Ovary (tissue), 10 donors: ENCODE measurements around the gene THUMPD3. TPM values are rescaled to one million over a fixed set of nuclear protein-coding genes. Genes with fewer than 3 reads are reported as not detected.

Source experiments
- DNase-seq, 5 donors: peaks; one replicate each; pipeline ENCODE4 v3.0.0-alpha.2; 2019 to 2020
- H3K27ac ChIP-seq, 2 donors: fragments of 200-600 bp; one replicate each; pipeline versions ENCODE4 v1.5.1 to v1.8.0; 2019 to 2022
- H3K27me3 ChIP-seq: fragments of 200-600 bp; one replicate; pipeline ENCODE4 v1.8.0; 2022
- H3K36me3 ChIP-seq: fragments of 200-600 bp; sonication (generic); one replicate; pipeline ENCODE4 v1.5.1; 2019
- H3K4me1 ChIP-seq: one replicate; pipeline ENCODE4 v1.8.1; 2013; ENCODE audit warnings: mild to moderate bottlenecking, moderate library complexity; ENCODE audit not compliant: insufficient read depth
- H3K4me3 ChIP-seq: fragments of 200-600 bp; sonication (generic); one replicate; pipeline ENCODE4 v1.5.1; 2017
- H3K9me3 ChIP-seq, 2 donors: fragments of 200-600 bp in 1 of 2; sonication (generic) in 1 of 2; one replicate each; pipeline versions ENCODE4 v1.5.1 to v1.8.1; 2013 to 2019; ENCODE audit warnings: mild to moderate bottlenecking in 1 of 2, moderate library complexity in 1 of 2
- CTCF ChIP-seq, 3 donors: fragments of 450-650 bp in 2 of 3; fragments of 200-600 bp in 1 of 3; IDR thresholded peaks; one replicate each; pipeline versions ENCODE4 v1.5.1 to v1.8.0; 2016 to 2022; ENCODE audit warnings: antibody characterized with exemption in 3 of 3, mild to moderate bottlenecking in 1 of 3
- EP300 ChIP-seq: sonication (generic); formaldehyde crosslinking; IDR thresholded peaks from one replicate; pipeline ENCODE4 v1.6.1; 2017; ENCODE audit warnings: antibody characterized with exemption
- POLR2A ChIP-seq: fragments of 450-650 bp; IDR thresholded peaks from one replicate; pipeline ENCODE4 v1.6.1; 2017; ENCODE audit warnings: antibody characterized with exemption, mild to moderate bottlenecking, moderate library complexity
- WGBS, 3 donors: extraction: QIAGEN DNeasy Blood & Tissue Kit in 1 of 3; methylation state at CpG; one replicate each; pipeline versions ENCODE4 v1.1.5 to v1.1.7; 2013 to 2017; 5-methylcytosine and 5-hydroxymethylcytosine counted together
- intact Hi-C, 4 donors: fragments of 100-400 bp; cut with DNase I; formaldehyde crosslinking; loops; one replicate each; pipeline versions ENCODE4 v1.11.0 to v1.15.1; 2022 to 2023
- long read RNA-seq, 3 donors: library from polyadenylated mRNA in 2 of 3; unstranded in 2 of 3; transcript quantifications; one replicate each; pipeline ENCODE4 v2.0.0 and lab custom pipeline, GENCODE V29; 2021 to 2026
- polyA plus RNA-seq, 2 donors: library from polyadenylated mRNA; stranded (reverse); fragments of 200-250 nt in 1 of 2; fragments of 350-450 nt in 1 of 2; fragmentation: Illumina TruSeq in 1 of 2; extraction: RNeasy Lipid Tissue Mini Kit (QIAGEN cat#74804) in 1 of 2; gene quantifications; one replicate each; pipeline ENCODE4 v1.2.3, GENCODE V29; 2013 to 2014
- total RNA-seq, 7 donors: library from RNA; depleted of rRNA in 2 of 7; stranded (reverse); fragments of >200 nt in 2 of 7; fragmentation: NEBNext Ultra II Directional in 3 of 7; extraction: Animal tissue kit (Norgen Biotek cat#: 25700) in 3 of 7; gene quantifications; one replicate each; pipeline versions ENCODE4 v1.1.0 to v1.2.4, GENCODE V29; 2016 to 2023
- donor health status: DM: no; HTN: no; CAD: no; lungs with moderate emphysema.
- donor health status: DM: no; HTN: no; CAD: no.
- donor health status: Bipolar disorder and iron deficiency.
- donor health status: DM: yes; HTN: yes; CAD: no.
- donor health status: DM: no; HTN: no; CAD: no.
- donor health status: DM: yes; HTN: yes; CAD: no.

THUMPD3 gene
- total RNA-seq = 10 to 100 TPM; 11.9 to 35.1 (median 27.8) TPM
- 10 to 100 TPM; 18.3 to 25.9 TPM for polyA plus RNA-seq
- long read RNA-seq, donor 1, transcript THUMPD3-206 (10 exons, 2,877 nt) = minor isoform, 10 of 38 reads
- long read RNA-seq, donor 1, transcript THUMPD3-201 (10 exons, 3,961 nt) = major isoform, 13 of 38 reads
- long read RNA-seq, donor 1, partial matches to known transcripts = 5 of 38 reads
- long read RNA-seq, donor 1, other reads (novel, unspliced or antisense) = 9 of 38 reads
- long read RNA-seq, donor 2, partial matches to known transcripts = 19 of 23 reads
- long read RNA-seq, donor 2, other reads (novel, unspliced or antisense) = 0 of 23 reads
- long read RNA-seq, donor 3, transcript THUMPD3-206 (10 exons, 2,877 nt) = minor isoform, 10 of 33 reads
- long read RNA-seq, donor 3, transcript THUMPD3-201 (10 exons, 3,961 nt) = major isoform, 15 of 33 reads
- long read RNA-seq, donor 3, partial matches to known transcripts = 1 of 33 reads
- long read RNA-seq, donor 3, other reads (novel, unspliced or antisense) = 6 of 33 reads

- WGBS, 3 donors = 0 to 4% (median 1%) methylated on average over 43 to 46 of the region's 46 CpGs
- peaks cover 7% of the 10 kb centered on the region for H3K4me1 ChIP-seq
Measured at GRCh38 chr3:9362731-9363530, at the start of gene THUMPD3. Gene THUMPD3, plus strand, starts transcription at chr3:9363054. Its CDS starts 2,015 bp downstream, at chr3:9365069.

GRCh38 chr3:9314796-9315195 lies 48.1 kb upstream of the THUMPD3 start:
- Histone ChIP-seq H3K36me3 (no peaks in the 10 kb centered on the region), H3K27ac (no peak overlapping the region), H3K4me1 (no peaks in the 10 kb centered on the region), H3K27me3 (no peaks in the 10 kb centered on the region), H3K9me3 (no peaks in the 10 kb centered on the region), H3K4me3 (no peak overlapping the region)
- 72 to 84% (median 74%) methylated on average over 2 of the region's 2 CpGs for WGBS, 3 donors
- intact Hi-C loops = no loop called here
- no peak for DNase-seq
- TF ChIP-seq EP300 (no peak), CTCF (IDR thresholded peaks at IDR 0.05) (no peak)

More at GRCh38 chr3:9362731-9363530, at the start of gene THUMPD3:
- intact Hi-C loops = no loop called here
- Histone ChIP-seq H3K9me3 (no peaks in the 10 kb centered on the region), H3K36me3 (no peaks in the 10 kb centered on the region), H3K27me3 (no peaks in the 10 kb centered on the region), H3K27ac (peak within 1 kb of the TSS in 1 of 2 donors; percentile 71), H3K4me3 (peak within 1 kb of the TSS; percentile 69)
- no peak for TF ChIP-seq EP300
- TF ChIP-seq POLR2A = peak; percentile 67
- peak; percentile 85 to 92 (median 85) for DNase-seq

- Histone ChIP-seq H3K9me3 (no peaks in the 10 kb centered on the region), H3K27ac (peak overlapping the region; percentile 26 to 51), H3K36me3 (no peaks in the 10 kb centered on the region), H3K4me3 (peak overlapping the region; percentile 1), H3K4me1 (no peaks in the 10 kb centered on the region), H3K27me3 (no peaks in the 10 kb centered on the region)
- peak; percentile 23 to 56 (median 31) for DNase-seq
- intact Hi-C loops = no loop called here
- TF ChIP-seq CTCF (IDR thresholded peaks at IDR 0.05) (no peak), POLR2A (no peak), EP300 (no peak)
- 2 to 4% (median 3%) methylated on average over 13 of the region's 13 CpGs for WGBS, 3 donors
Measured at GRCh38 chr3:9316881-9317361, 45.9 kb upstream of the THUMPD3 start.

GRCh38 chr3:9322780-9323179 lies 40.1 kb upstream of the THUMPD3 start:
- WGBS, 3 donors = 91 to 92% (median 92%) methylated on average over 2 of the region's 2 CpGs
- Histone ChIP-seq H3K27me3 (no peaks in the 10 kb centered on the region), H3K4me3 (no peak overlapping the region)

More at GRCh38 chr3:9322780-9323179, 40.1 kb upstream of the THUMPD3 start:
- no peaks in the 10 kb centered on the region for H3K36me3 ChIP-seq
- intact Hi-C loops = no loop called here
- no peak for TF ChIP-seq CTCF (IDR thresholded peaks at IDR 0.05)
- TF ChIP-seq POLR2A = no peak
- H3K4me1 ChIP-seq = no peaks in the 10 kb centered on the region
- H3K9me3 ChIP-seq = no peaks in the 10 kb centered on the region
- H3K27ac ChIP-seq = no peak overlapping the region
- DNase-seq = no peak
